ENCODE results near the gene SLC9A9. TPM values are rescaled to one million over a fixed set of nuclear protein-coding genes. Genes with fewer than 3 reads are reported as not detected.

SLC9A9 gene
- polyA plus RNA-seq, 1 of the 3 experiments (the other 2 are of a cell fraction) = 0.05 TPM

GRCh38 chr3:143832433-143832832, 15.8 kb downstream of the SLC9A9 start:
- Histone ChIP-seq H4K20me1 (ENCODE audit: insufficient read depth) (no peaks in the 10 kb centered on the region), H3K9ac (no peak overlapping the region), H3K9me2 (no peaks in the 10 kb centered on the region), H3K4me2 (no peak overlapping the region), H3K4me1 (ENCODE audit: control insufficient read depth in 1 of 2, insufficient read depth in 2 of 2, low read depth in 1 of 2, low read length in 1 of 2) (no peaks in the 10 kb centered on the region), H3K4me3 (ENCODE audit: low read depth in 2 of 2, low read length in 1 of 2) (no peak overlapping the region), H3K9me3 (no peaks in the 10 kb centered on the region), H3F3A (replicated peaks; ENCODE audit: insufficient read depth) (no peaks in the 10 kb centered on the region), H3K36me3 (replicated peaks in 1 of 2; ENCODE audit: control insufficient read depth in 1 of 2, insufficient read depth in 2 of 2, low read length in 1 of 2) (no peaks in the 10 kb centered on the region), H3K27me3 (ENCODE audit: insufficient read depth) (no peaks in the 10 kb centered on the region), H2AFZ (ENCODE audit: low read depth) (no peak overlapping the region), H3K27ac (ENCODE audit: low read depth in 2 of 2, low read length in 1 of 2) (no peak overlapping the region), H3K79me2 (ENCODE audit: insufficient read depth) (no peaks in the 10 kb centered on the region)
- TF ChIP-seq FOXM1 (IDR thresholded peaks at IDR 0.05; ENCODE audit: low read depth) = no peak
- no peak for TF ChIP-seq CHD2 (IDR thresholded peaks at IDR 0.05; ENCODE audit: low read length, partially characterized antibody)
- TF ChIP-seq USF2 (IDR thresholded peaks at IDR 0.05; ENCODE audit: borderline replicate concordance, low read depth, low read length) = no peak
- TF ChIP-seq RFX5 (IDR thresholded peaks at IDR 0.05; ENCODE audit: low read length) = no peak
- no peak for TF ChIP-seq RCOR1 (IDR thresholded peaks at IDR 0.05; ENCODE audit: low read length)
- no peak for TF ChIP-seq EP300 (IDR thresholded peaks at IDR 0.05; ENCODE audit: borderline replicate concordance in 1 of 2, low read depth in 1 of 2, low read length in 1 of 2)
- no peak for TF ChIP-seq JUND (IDR thresholded peaks at IDR 0.05)
- no peak for TF ChIP-seq EZH2phosphoT487 (IDR thresholded peaks at IDR 0.05; ENCODE audit: borderline replicate concordance, low read depth)
- TF ChIP-seq MEF2A (IDR thresholded peaks at IDR 0.05; ENCODE audit: borderline replicate concordance, low read depth) = no peak
- no peak for TF ChIP-seq NRF1 (IDR thresholded peaks at IDR 0.05; ENCODE audit: low read depth, low read length)
- TF ChIP-seq GABPA (IDR thresholded peaks at IDR 0.05; ENCODE audit: low read depth) = no peak
- TF ChIP-seq TEAD4 (IDR thresholded peaks at IDR 0.05; ENCODE audit: borderline replicate concordance, insufficient read depth) = no peak
- no peak for TF ChIP-seq REST (IDR thresholded peaks at IDR 0.05; ENCODE audit: low read depth, low read length)
- no peak for TF ChIP-seq FOXJ3 (CRISPR knock-in tag; IDR thresholded peaks at IDR 0.05)
- POLR2A ChIA-PET = no interaction called here
- CTCF ChIA-PET = no interaction called here
- DNase-seq = no peak

GRCh38 chr3:143831994-143832393, 16.3 kb downstream of the SLC9A9 start:
- Histone ChIP-seq H3K36me3 (replicated peaks in 1 of 2; ENCODE audit: control insufficient read depth in 1 of 2, insufficient read depth in 2 of 2, low read length in 1 of 2) (no peaks in the 10 kb centered on the region), H3K4me2 (no peak overlapping the region), H3K27me3 (ENCODE audit: insufficient read depth) (no peaks in the 10 kb centered on the region), H4K20me1 (ENCODE audit: insufficient read depth) (no peaks in the 10 kb centered on the region), H2AFZ (ENCODE audit: low read depth) (no peak overlapping the region), H3K4me3 (ENCODE audit: low read depth in 2 of 2, low read length in 1 of 2) (no peak overlapping the region), H3K79me2 (ENCODE audit: insufficient read depth) (no peaks in the 10 kb centered on the region), H3K9me3 (no peaks in the 10 kb centered on the region), H3K4me1 (ENCODE audit: control insufficient read depth in 1 of 2, insufficient read depth in 2 of 2, low read depth in 1 of 2, low read length in 1 of 2) (no peaks in the 10 kb centered on the region), H3K9me2 (no peaks in the 10 kb centered on the region), H3F3A (replicated peaks; ENCODE audit: insufficient read depth) (no peaks in the 10 kb centered on the region), H3K9ac (no peak overlapping the region), H3K27ac (ENCODE audit: low read depth in 2 of 2, low read length in 1 of 2) (no peak overlapping the region)
- WGBS (ENCODE audit: low lambda C conversion rate) = 5% methylated on average over 1 of the region's 1 CpG
- TF ChIP-seq CTCF (IDR thresholded peaks at IDR 0.05) (no peak), RAD21 (IDR thresholded peaks at IDR 0.05; ENCODE audit: low read length) (no peak), MXI1 (IDR thresholded peaks at IDR 0.05; ENCODE audit: low read depth, low read length) (no peak), TAF1 (IDR thresholded peaks at IDR 0.05; ENCODE audit: borderline replicate concordance, low read depth, low read length) (no peak), FOSL2 (IDR thresholded peaks at IDR 0.05; ENCODE audit: borderline replicate concordance, low read depth) (no peak), JUND (IDR thresholded peaks at IDR 0.05) (no peak), EZH2phosphoT487 (IDR thresholded peaks at IDR 0.05; ENCODE audit: borderline replicate concordance, low read depth) (no peak), NRF1 (IDR thresholded peaks at IDR 0.05; ENCODE audit: low read depth, low read length) (no peak), SIN3A (IDR thresholded peaks at IDR 0.05; ENCODE audit: borderline replicate concordance, low read depth, low read length) (no peak)
- DNase-seq = no peak
- ChIA-PET POLR2A (no interaction called here), CTCF (no interaction called here)

Data from SK-N-SH (cell line).